H7 (cell line): Measurements from ENCODE around the gene HNF1B. TPM values are rescaled to one million over a fixed set of nuclear protein-coding genes. Genes with fewer than 3 reads are reported as not detected.

Experiments
- DNase-seq: peaks from one replicate; pipeline ENCODE4 v3.0.0; 2012
- H3K27me3 ChIP-seq: 2 replicates; pipeline ENCODE4 v1.6.0; 2011; ENCODE audit warnings: mild to moderate bottlenecking, low read length; ENCODE audit not compliant: control insufficient read depth, insufficient read depth
- H3K36me3 ChIP-seq: replicated peaks from 2 replicates; pipeline ENCODE4 v1.5.1; 2011; ENCODE audit warnings: low read length; ENCODE audit not compliant: control insufficient read depth, insufficient read depth
- H3K4me3 ChIP-seq: 2 replicates; pipeline ENCODE4 v1.5.1; 2011; ENCODE audit warnings: low read depth, mild to moderate bottlenecking, control low read depth, low read length, moderate library complexity; ENCODE audit not compliant: insufficient read depth
- total RNA-seq: library from RNA; depleted of rRNA; stranded (reverse); fragments of >200 nt; shearing (Covaris generic); gene quantifications from 2 replicates; pipeline ENCODE4 v1.2.3, GENCODE V29; 2014; rRNA removed

Gene HNF1B
- total RNA-seq, 1 experiment from 2014 or later, result 1.1 TPM

GRCh38 chr17:37640015-37640414, 104.8 kb downstream of the HNF1B start:
- DNase-seq, result no peak
- Histone ChIP-seq H3K36me3 (peaks cover 8% of the 10 kb centered on the region), H3K4me3 (no peak overlapping the region), H3K27me3 (no peaks in the 10 kb centered on the region)

DNA sequence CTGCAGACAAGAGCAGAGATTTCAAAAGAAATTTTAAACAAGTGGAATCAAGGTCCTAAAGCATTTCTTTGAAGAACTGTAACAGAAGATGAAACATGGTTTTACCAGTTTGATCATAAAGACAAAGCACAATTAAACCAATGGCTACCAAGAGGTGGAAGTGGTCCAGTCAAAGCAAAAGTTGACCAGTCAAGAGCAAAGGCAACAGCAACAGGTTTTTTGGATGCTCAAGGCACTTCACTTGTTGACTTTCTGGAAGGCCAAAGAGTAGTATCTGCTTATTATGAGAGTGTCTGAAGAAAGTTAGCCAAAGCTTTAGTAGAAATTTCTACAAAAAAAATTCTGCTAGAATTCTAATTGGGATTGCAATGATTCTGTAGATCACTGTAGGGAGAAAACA, 106.9 kb downstream of the HNF1B start:
- no peak overlapping the region for H3K4me3 ChIP-seq
- no peak for DNase-seq
- H3K36me3 ChIP-seq, result peaks cover 8% of the 10 kb centered on the region
- no peaks in the 10 kb centered on the region for H3K27me3 ChIP-seq

Other genes starting within 250 kb of the HNF1B start
- 7.7 and 8.2 TPM in 2 replicates for gene SYNRG, start 135.6 kb downstream of the HNF1B start, total RNA-seq
- 23.6 and 30.8 TPM in 2 replicates for gene DDX52, start 101.6 kb downstream of the HNF1B start, total RNA-seq
- gene TBC1D3K, start 179.4 kb upstream of the HNF1B start, total RNA-seq, result not detected in 2 replicates
- gene TBC1D3L, start 244.0 kb upstream of the HNF1B start, total RNA-seq, result 2.4 and 3.3 TPM in 2 replicates